GM18873 (cell line): ENCODE results near the gene RGS6.

ENCODE experiments used
- ATAC-seq: cut with Tn5 transposase; IDR thresholded peaks from one replicate; pipeline ENCODE4 v1.9.1; 2021; ENCODE audit warnings: mild to moderate bottlenecking, moderate library complexity, moderate number of reproducible peaks; ENCODE audit not compliant: unreplicated experiment, low FRiP score

The RGS6 gene

GRCh38 chr14:72129291-72129690, 197.1 kb downstream of the RGS6 start:
- ATAC-seq, result no peak

GRCh38 chr14:72141084-72141483, 208.9 kb downstream of the RGS6 start:
- no peak for ATAC-seq

- no peak for ATAC-seq
Measured at GRCh38 chr14:72142328-72142727, 210.1 kb downstream of the RGS6 start.

GRCh38 chr14:72146241-72146640, 214.0 kb downstream of the RGS6 start:
- ATAC-seq, result no peak

- ATAC-seq, result no peak
Measured at GRCh38 chr14:72154645-72155378, 222.6 kb downstream of the RGS6 start.

- ATAC-seq, result no peak
Measured at GRCh38 chr14:72155379-72155993, 223.3 kb downstream of the RGS6 start.

GRCh38 chr14:72164420-72165228, 232.4 kb downstream of the RGS6 start:
- ATAC-seq, result no peak

GRCh38 chr14:72165229-72165698, 233.0 kb downstream of the RGS6 start:
- ATAC-seq, result no peak

- ATAC-seq, result no peak
Measured at GRCh38 chr14:72169521-72169920, 237.3 kb downstream of the RGS6 start.

- ATAC-seq, result no peak
Measured at GRCh38 chr14:72172049-72172448, 239.8 kb downstream of the RGS6 start.

- ATAC-seq, result no peak
Measured at GRCh38 chr14:72172597-72172996, 240.4 kb downstream of the RGS6 start.

GRCh38 chr14:72173038-72173720, 240.9 kb downstream of the RGS6 start:
- ATAC-seq, result no peak

GRCh38 chr14:72177251-72177650, 245.0 kb downstream of the RGS6 start:
- ATAC-seq, result no peak

GRCh38 chr14:72178517-72178916, 246.3 kb downstream of the RGS6 start:
- ATAC-seq, result no peak

GRCh38 chr14:72182708-72183432, 250.6 kb downstream of the RGS6 start:
- ATAC-seq, result no peak

- ATAC-seq, result no peak
Measured at GRCh38 chr14:72183631-72184030, 251.4 kb downstream of the RGS6 start.

GRCh38 chr14:72186523-72186922, 254.3 kb downstream of the RGS6 start:
- no peak for ATAC-seq

- ATAC-seq, result no peak
Measured at GRCh38 chr14:72196237-72197015, 264.2 kb downstream of the RGS6 start.

GRCh38 chr14:72201645-72202044, 269.4 kb downstream of the RGS6 start:
- no peak for ATAC-seq
